Measurements from ENCODE around the gene FAXDC2. TPM values are rescaled to one million over a fixed set of nuclear protein-coding genes. Genes with fewer than 3 reads are reported as not detected.

The FAXDC2 gene
- total and polyA plus RNA-seq, 2 of the 13 experiments (the other 11 are each of a cell fraction or from before 2014, with no cell fraction given) = 4.7 to 58.8 TPM

DNA sequence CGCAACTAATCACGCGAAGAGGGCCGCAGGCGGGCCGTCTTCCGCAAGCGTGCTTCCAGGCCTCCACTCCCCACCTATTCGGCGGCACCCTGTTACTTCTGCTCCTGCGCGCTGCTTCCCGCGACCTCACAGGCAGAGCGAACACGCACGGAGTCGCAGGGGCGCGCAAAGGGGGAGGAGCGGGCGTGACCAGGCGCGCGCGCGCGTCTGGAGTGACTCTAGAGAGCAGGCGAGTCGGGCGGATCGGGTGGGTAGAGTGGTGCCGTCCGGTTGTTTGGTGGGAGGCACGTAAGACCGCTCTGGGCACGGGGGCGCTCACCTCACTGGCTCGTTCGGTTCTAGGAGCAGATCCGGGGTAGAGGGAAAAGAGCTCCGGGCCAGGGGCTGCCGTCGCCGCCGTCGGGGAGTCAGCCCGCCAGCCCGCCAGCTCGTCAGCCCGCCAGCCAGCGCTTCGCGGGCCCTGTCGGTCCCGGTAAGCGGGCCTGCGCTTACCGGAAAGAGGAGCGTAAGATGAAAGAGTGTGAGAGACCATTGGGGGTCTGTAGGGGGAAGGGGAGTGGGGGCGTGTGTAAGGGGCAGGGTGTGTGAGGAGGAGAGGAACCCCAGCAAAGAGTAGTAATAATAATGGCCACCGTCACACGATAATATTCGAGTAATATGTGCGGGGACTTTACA, 8.0 kb upstream of the FAXDC2 start, which contains the start of gene CNOT8 (continued):
- TF ChIP-seq, protein P1, sequence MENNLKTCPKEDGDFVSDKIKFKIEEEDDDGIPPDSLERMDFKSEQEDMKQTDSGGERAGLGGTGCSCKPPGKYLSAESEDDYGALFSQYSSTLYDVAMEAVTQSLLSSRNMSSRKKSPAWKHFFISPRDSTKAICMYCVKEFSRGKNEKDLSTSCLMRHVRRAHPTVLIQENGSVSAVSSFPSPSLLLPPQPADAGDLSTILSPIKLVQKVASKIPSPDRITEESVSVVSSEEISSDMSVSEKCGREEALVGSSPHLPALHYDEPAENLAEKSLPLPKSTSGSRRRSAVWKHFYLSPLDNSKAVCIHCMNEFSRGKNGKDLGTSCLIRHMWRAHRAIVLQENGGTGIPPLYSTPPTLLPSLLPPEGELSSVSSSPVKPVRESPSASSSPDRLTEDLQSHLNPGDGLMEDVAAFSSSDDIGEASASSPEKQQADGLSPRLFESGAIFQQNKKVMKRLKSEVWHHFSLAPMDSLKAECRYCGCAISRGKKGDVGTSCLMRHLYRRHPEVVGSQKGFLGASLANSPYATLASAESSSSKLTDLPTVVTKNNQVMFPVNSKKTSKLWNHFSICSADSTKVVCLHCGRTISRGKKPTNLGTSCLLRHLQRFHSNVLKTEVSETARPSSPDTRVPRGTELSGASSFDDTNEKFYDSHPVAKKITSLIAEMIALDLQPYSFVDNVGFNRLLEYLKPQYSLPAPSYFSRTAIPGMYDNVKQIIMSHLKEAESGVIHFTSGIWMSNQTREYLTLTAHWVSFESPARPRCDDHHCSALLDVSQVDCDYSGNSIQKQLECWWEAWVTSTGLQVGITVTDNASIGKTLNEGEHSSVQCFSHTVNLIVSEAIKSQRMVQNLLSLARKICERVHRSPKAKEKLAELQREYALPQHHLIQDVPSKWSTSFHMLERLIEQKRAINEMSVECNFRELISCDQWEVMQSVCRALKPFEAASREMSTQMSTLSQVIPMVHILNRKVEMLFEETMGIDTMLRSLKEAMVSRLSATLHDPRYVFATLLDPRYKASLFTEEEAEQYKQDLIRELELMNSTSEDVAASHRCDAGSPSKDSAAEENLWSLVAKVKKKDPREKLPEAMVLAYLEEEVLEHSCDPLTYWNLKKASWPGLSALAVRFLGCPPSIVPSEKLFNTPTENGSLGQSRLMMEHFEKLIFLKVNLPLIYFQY (CRISPR knock-in tag; IDR thresholded peaks at IDR 0.05; ENCODE audit: borderline replicate concordance) = peak; percentile 67
- TF ChIP-seq GFI1 (CRISPR knock-in tag; IDR thresholded peaks at IDR 0.05; ENCODE audit: borderline replicate concordance) = no peak
- TF ChIP-seq, protein P2, sequence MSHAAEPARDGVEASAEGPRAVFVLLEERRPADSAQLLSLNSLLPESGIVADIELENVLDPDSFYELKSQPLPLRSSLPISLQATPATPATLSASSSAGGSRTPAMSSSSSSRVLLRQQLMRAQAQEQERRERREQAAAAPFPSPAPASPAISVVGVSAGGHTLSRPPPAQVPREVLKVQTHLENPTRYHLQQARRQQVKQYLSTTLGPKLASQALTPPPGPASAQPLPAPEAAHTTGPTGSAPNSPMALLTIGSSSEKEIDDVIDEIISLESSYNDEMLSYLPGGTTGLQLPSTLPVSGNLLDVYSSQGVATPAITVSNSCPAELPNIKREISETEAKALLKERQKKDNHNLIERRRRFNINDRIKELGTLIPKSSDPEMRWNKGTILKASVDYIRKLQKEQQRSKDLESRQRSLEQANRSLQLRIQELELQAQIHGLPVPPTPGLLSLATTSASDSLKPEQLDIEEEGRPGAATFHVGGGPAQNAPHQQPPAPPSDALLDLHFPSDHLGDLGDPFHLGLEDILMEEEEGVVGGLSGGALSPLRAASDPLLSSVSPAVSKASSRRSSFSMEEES (CRISPR knock-in tag; IDR thresholded peaks at IDR 0.05) = peak; percentile 68; the same call in 1 of the 2 replicates
- TF ChIP-seq, protein P3, sequence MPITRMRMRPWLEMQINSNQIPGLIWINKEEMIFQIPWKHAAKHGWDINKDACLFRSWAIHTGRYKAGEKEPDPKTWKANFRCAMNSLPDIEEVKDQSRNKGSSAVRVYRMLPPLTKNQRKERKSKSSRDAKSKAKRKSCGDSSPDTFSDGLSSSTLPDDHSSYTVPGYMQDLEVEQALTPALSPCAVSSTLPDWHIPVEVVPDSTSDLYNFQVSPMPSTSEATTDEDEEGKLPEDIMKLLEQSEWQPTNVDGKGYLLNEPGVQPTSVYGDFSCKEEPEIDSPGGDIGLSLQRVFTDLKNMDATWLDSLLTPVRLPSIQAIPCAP (CRISPR knock-in tag; IDR thresholded peaks at IDR 0.05; ENCODE audit: low read depth) = no peak
- no peak for TF ChIP-seq ZNF83 (CRISPR knock-in tag; IDR thresholded peaks at IDR 0.05; ENCODE audit: borderline replicate concordance)
- TF ChIP-seq SP140L (CRISPR knock-in tag; IDR thresholded peaks at IDR 0.05; ENCODE audit: borderline replicate concordance) = no peak
- no peak for TF ChIP-seq RBAK (CRISPR knock-in tag; IDR thresholded peaks at IDR 0.05)
- no peak for TF ChIP-seq KLF12 (CRISPR knock-in tag; IDR thresholded peaks at IDR 0.05; ENCODE audit: borderline replicate concordance)
- no peak for TF ChIP-seq FOXC1 (CRISPR knock-in tag; IDR thresholded peaks at IDR 0.05; ENCODE audit: borderline replicate concordance)
- TF ChIP-seq PHF21A (CRISPR knock-in tag; IDR thresholded peaks at IDR 0.05) = peak; percentile 59; the same call in 1 of the 2 replicates
- peak; percentile 92 for TF ChIP-seq HOXA3 (CRISPR knock-in tag; IDR thresholded peaks at IDR 0.05)
- TF ChIP-seq, protein P4, sequence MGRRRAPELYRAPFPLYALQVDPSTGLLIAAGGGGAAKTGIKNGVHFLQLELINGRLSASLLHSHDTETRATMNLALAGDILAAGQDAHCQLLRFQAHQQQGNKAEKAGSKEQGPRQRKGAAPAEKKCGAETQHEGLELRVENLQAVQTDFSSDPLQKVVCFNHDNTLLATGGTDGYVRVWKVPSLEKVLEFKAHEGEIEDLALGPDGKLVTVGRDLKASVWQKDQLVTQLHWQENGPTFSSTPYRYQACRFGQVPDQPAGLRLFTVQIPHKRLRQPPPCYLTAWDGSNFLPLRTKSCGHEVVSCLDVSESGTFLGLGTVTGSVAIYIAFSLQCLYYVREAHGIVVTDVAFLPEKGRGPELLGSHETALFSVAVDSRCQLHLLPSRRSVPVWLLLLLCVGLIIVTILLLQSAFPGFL (CRISPR knock-in tag; IDR thresholded peaks at IDR 0.05) = no peak
- no peak for TF ChIP-seq NR1H2 (CRISPR knock-in tag; IDR thresholded peaks at IDR 0.05; ENCODE audit: borderline replicate concordance, low read depth)
- TF ChIP-seq POLR2G (IDR thresholded peaks at IDR 0.05; ENCODE audit: low read depth, low read length) = peak; percentile 91
- TF ChIP-seq, protein P5, sequence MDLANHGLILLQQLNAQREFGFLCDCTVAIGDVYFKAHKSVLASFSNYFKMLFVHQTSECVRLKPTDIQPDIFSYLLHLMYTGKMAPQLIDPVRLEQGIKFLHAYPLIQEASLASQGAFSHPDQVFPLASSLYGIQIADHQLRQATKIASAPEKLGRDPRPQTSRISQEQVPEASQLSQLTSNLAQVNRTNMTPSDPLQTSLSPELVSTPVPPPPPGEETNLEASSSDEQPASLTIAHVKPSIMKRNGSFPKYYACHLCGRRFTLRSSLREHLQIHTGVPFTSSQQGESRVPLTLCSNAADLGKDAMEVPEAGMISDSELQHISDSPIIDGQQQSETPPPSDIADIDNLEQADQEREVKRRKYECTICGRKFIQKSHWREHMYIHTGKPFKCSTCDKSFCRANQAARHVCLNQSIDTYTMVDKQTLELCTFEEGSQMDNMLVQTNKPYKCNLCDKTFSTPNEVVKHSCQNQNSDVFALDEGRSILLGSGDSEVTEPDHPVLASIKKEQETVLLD (CRISPR knock-in tag; IDR thresholded peaks at IDR 0.05; ENCODE audit: low read depth) = peak; percentile 88; the same call in 1 of the 2 replicates
- no peak for TF ChIP-seq CCAR2 (optimal IDR thresholded peaks at IDR 0.05; ENCODE audit: low read depth, low read length)
- TF ChIP-seq ZNF564 (CRISPR knock-in tag; IDR thresholded peaks at IDR 0.05) = 0 out of 2 replicates have a peak, but pooled peaks have one; percentile 68
- TF ChIP-seq ZNF550 (CRISPR knock-in tag; IDR thresholded peaks at IDR 0.05; ENCODE audit: borderline replicate concordance) = 0 out of 2 replicates have a peak, but pooled peaks have one; percentile 30

All from HepG2 (cell line).